H1 (cell line): ENCODE data around the gene TRHDE. TPM values are rescaled to one million over a fixed set of nuclear protein-coding genes. Genes with fewer than 3 reads are reported as not detected.

ENCODE experiments used
- CTCF ChIA-PET: fragments of 300-600 bp; sonication (Branson Sonifier 250); formaldehyde crosslinking; loops from one replicate; lab custom pipeline; 2021; ENCODE audit not compliant: partially characterized antibody; lab: Charles Lee
- POLR2A ChIA-PET: fragments of 300-600 bp; sonication (Branson Sonifier 250); formaldehyde crosslinking; loops from one replicate; lab custom pipeline; 2021; ENCODE audit warnings: inconsistent platforms; ENCODE audit not compliant: partially characterized antibody; lab: Charles Lee
- DNase-seq, 2 experiments: peaks; one replicate each; pipeline versions ENCODE4 v3.0.0 to v3.0.0-alpha.2; 2010 to 2022; ENCODE audit warnings: low spot score in 2 of 2, low read depth in 1 of 2, mixed read lengths in 1 of 2
- FAIRE-seq: peaks from 2 replicates; lab custom pipeline; 2011; peaks lifted over from hg19 to GRCh38; lab: Jason Lieb, UNC
- H2AFZ ChIP-seq: 2 replicates; pipeline ENCODE4 v1.8.1; 2012; ENCODE audit warnings: low read length, inconsistent platforms
- H2AK5ac ChIP-seq: 2 replicates; pipeline ENCODE4 v1.6.1; 2013; ENCODE audit warnings: low read depth, low read length
- H2BK120ac ChIP-seq: replicated peaks from 2 replicates; pipeline ENCODE3; 2013; ENCODE audit warnings: low read depth, low read length, inconsistent platforms
- H2BK12ac ChIP-seq: 2 replicates; pipeline ENCODE4 v1.6.1; 2013; ENCODE audit warnings: low read depth, low read length
- H2BK15ac ChIP-seq: 2 replicates; pipeline ENCODE4 v1.6.1; 2013; ENCODE audit warnings: low read length
- H2BK20ac ChIP-seq: 2 replicates; pipeline ENCODE4 v1.6.1; 2013; ENCODE audit warnings: low read length
- H2BK5ac ChIP-seq: 2 replicates; pipeline ENCODE4 v1.6.1; 2013; ENCODE audit warnings: low read depth, low read length
- H3K14ac ChIP-seq: 2 replicates; pipeline ENCODE4 v1.6.1; 2013; ENCODE audit warnings: inconsistent platforms; ENCODE audit not compliant: insufficient read length
- H3K18ac ChIP-seq: 2 replicates; pipeline ENCODE4 v1.6.1; 2013; ENCODE audit warnings: low read length; ENCODE audit errors: extremely low read depth
- H3K23ac ChIP-seq: 2 replicates; pipeline ENCODE4 v1.6.1; 2013; ENCODE audit warnings: inconsistent platforms; ENCODE audit not compliant: insufficient read length
- H3K23me2 ChIP-seq: 2 replicates; pipeline ENCODE4 v1.6.1; 2013; ENCODE audit warnings: low read depth, low read length
- H3K27ac ChIP-seq: 2 replicates; pipeline ENCODE4 v1.6.1; 2011; ENCODE audit warnings: low read depth, low read length, inconsistent platforms
- H3K27me3 ChIP-seq, 4 experiments: replicated peaks in 1 of 4; 1 replicate in 1 of 4; 2 replicates in 3 of 4; pipeline versions ENCODE4 v1.6.1 to v1.8.1; 2011 to 2013; ENCODE audit warnings: low read length in 3 of 4, mild to moderate bottlenecking in 3 of 4, inconsistent platforms in 2 of 4, mixed read lengths in 2 of 4, moderate library complexity in 1 of 4; ENCODE audit not compliant: control insufficient read depth in 3 of 4, insufficient read depth in 3 of 4; ENCODE audit errors: extremely low read depth in 1 of 4
- H3K36me3 ChIP-seq, 4 experiments: 2 replicates each; pipeline versions ENCODE4 v1.6.1 to v1.8.1; 2011 to 2013; ENCODE audit warnings: mild to moderate bottlenecking in 4 of 4, low read length in 3 of 4, moderate library complexity in 2 of 4, control low read depth in 1 of 4, inconsistent platforms in 1 of 4; ENCODE audit not compliant: insufficient read depth in 4 of 4, control insufficient read depth in 2 of 4
- H3K4ac ChIP-seq: replicated peaks from 2 replicates; pipeline ENCODE3; 2013; ENCODE audit warnings: low read length, low read depth, mixed read lengths, inconsistent platforms; ENCODE audit not compliant: insufficient read length
- H3K4me1 ChIP-seq, 4 experiments: replicated peaks in 1 of 4; 1 replicate in 1 of 4; 2 replicates in 3 of 4; pipeline versions ENCODE4 v1.6.1 to v1.8.1; 2011 to 2013; ENCODE audit warnings: low read length in 3 of 4, inconsistent platforms in 2 of 4, mixed read lengths in 1 of 4; ENCODE audit not compliant: insufficient read depth in 4 of 4, control insufficient read depth in 3 of 4
- H3K4me2 ChIP-seq, 2 experiments: 2 replicates each; pipeline versions ENCODE4 v1.6.1 to v1.8.1; 2011 to 2013; ENCODE audit warnings: low read depth in 2 of 2, low read length in 2 of 2, control low read depth in 1 of 2, inconsistent platforms in 1 of 2, mild to moderate bottlenecking in 1 of 2; ENCODE audit not compliant: insufficient read depth in 1 of 2
- H3K4me3 ChIP-seq, 4 experiments: fragments of 200-600, 300-600 bp in 1 of 4; sonication (generic), shearing (Covaris generic), sonication (Bioruptor Twin) in 1 of 4; 2 replicates each; pipeline versions ENCODE4 v1.5.1 to v1.8.1; 2011 to 2016; ENCODE audit warnings: low read length in 4 of 4, low read depth in 3 of 4, control low read depth in 2 of 4, inconsistent platforms in 2 of 4, mild to moderate bottlenecking in 2 of 4, mixed read lengths in 1 of 4, moderate library complexity in 1 of 4; ENCODE audit not compliant: insufficient read depth in 2 of 4; ENCODE audit errors: extremely low read depth in 1 of 4
- H3K56ac ChIP-seq: replicated peaks from 2 replicates; pipeline ENCODE3; 2013; ENCODE audit warnings: low read depth, mild to moderate bottlenecking, mixed read lengths, low read length, inconsistent platforms; ENCODE audit not compliant: insufficient read length
- H3K79me1 ChIP-seq: 2 replicates; pipeline ENCODE4 v1.6.1; 2013; ENCODE audit warnings: low read depth, low read length, control low read depth
- H3K79me2 ChIP-seq, 2 experiments: 2 replicates each; pipeline versions ENCODE4 v1.6.1 to v1.8.1; 2012 to 2013; ENCODE audit warnings: low read length in 2 of 2, mild to moderate bottlenecking in 2 of 2, inconsistent platforms in 1 of 2; ENCODE audit not compliant: insufficient read depth in 2 of 2, control insufficient read depth in 1 of 2
- H3K9ac ChIP-seq, 4 experiments: replicated peaks in 1 of 4; 1 replicate in 1 of 4; 2 replicates in 3 of 4; pipeline versions ENCODE4 v1.6.1 to v1.8.1; 2011 to 2013; ENCODE audit warnings: low read depth in 3 of 4, low read length in 3 of 4, control low read depth in 2 of 4, mild to moderate bottlenecking in 2 of 4, moderate library complexity in 2 of 4, inconsistent platforms in 1 of 4; ENCODE audit errors: extremely low read depth in 1 of 4
- H3K9me3 ChIP-seq, 2 experiments: 2 replicates each; pipeline versions ENCODE4 v1.6.1 to v1.8.1; 2012 to 2013; ENCODE audit warnings: mild to moderate bottlenecking in 2 of 2, moderate library complexity in 2 of 2, control low read depth in 1 of 2, inconsistent platforms in 1 of 2, low read depth in 1 of 2, low read length in 1 of 2, mixed read lengths in 1 of 2; ENCODE audit not compliant: insufficient read depth in 2 of 2
- H4K20me1 ChIP-seq, 2 experiments: replicated peaks in 1 of 2; 2 replicates each; pipeline versions ENCODE3 to v1.8.1; 2011 to 2013; ENCODE audit warnings: inconsistent platforms in 2 of 2, low read length in 2 of 2, mild to moderate bottlenecking in 1 of 2; ENCODE audit not compliant: insufficient read depth in 2 of 2, control insufficient read depth in 1 of 2
- H4K5ac ChIP-seq: 2 replicates; pipeline ENCODE4 v1.6.1; 2013; ENCODE audit warnings: low read length, low read depth, mixed read lengths, inconsistent platforms; ENCODE audit not compliant: insufficient read length
- H4K8ac ChIP-seq: 2 replicates; pipeline ENCODE4 v1.8.0; 2013; ENCODE audit warnings: mild to moderate bottlenecking, moderate library complexity, low read length, inconsistent platforms; ENCODE audit not compliant: insufficient read depth; ENCODE audit errors: extremely low read depth
- H4K91ac ChIP-seq: replicated peaks from 2 replicates; pipeline ENCODE3; 2013; ENCODE audit warnings: low read length, mixed read lengths, inconsistent platforms; ENCODE audit not compliant: insufficient read length
- ASH2L ChIP-seq: fragments of 200-600, 300-600 bp; sonication (generic); IDR thresholded peaks from one replicate; pipeline ENCODE4 v1.7.1; 2017; ENCODE audit warnings: low read length
- CBX5 ChIP-seq: fragments of 300-800, 300-1000 bp; sonication (generic); IDR thresholded peaks from 2 replicates; pipeline ENCODE4 v1.7.1; 2016; ENCODE audit warnings: antibody characterized with exemption, low read length, low read depth
- CTBP2 ChIP-seq: IDR thresholded peaks from 2 replicates; pipeline ENCODE4 v1.7.0; 2011; ENCODE audit warnings: borderline replicate concordance, mild to moderate bottlenecking, moderate library complexity, mixed read lengths, low read length; ENCODE audit not compliant: insufficient read depth, insufficient read length
- JUND ChIP-seq: IDR thresholded peaks from 2 replicates; pipeline ENCODE4 v1.6.1; 2011; ENCODE audit warnings: mild to moderate bottlenecking, improper control_type of control experiment, low read length
- MAX ChIP-seq: IDR thresholded peaks from 2 replicates; pipeline ENCODE4 v1.6.1; 2012; ENCODE audit warnings: inconsistent platforms
- NRF1 ChIP-seq: IDR thresholded peaks from 2 replicates; pipeline ENCODE4 v1.6.1; 2011; ENCODE audit warnings: mild to moderate bottlenecking, low read depth, low read length, improper control_type of control experiment
- RFX5 ChIP-seq: IDR thresholded peaks from 2 replicates; pipeline ENCODE4 v1.6.1; 2011; ENCODE audit warnings: low read depth, low read length, improper control_type of control experiment, borderline replicate concordance
- RXRA ChIP-seq: IDR thresholded peaks from 2 replicates; pipeline ENCODE4 v1.6.1; 2011; ENCODE audit warnings: low read depth, mild to moderate bottlenecking, low read length, moderate library complexity; ENCODE audit not compliant: insufficient read depth
- SIN3A ChIP-seq, 2 experiments: IDR thresholded peaks in 1 of 2; conservative IDR thresholded peaks in 1 of 2; 2 replicates each; pipeline ENCODE4 v1.6.1; 2011 to 2012; ENCODE audit warnings: low read length in 2 of 2, improper control_type of control experiment in 1 of 2, low read depth in 1 of 2, mild to moderate bottlenecking in 1 of 2
- SP2 ChIP-seq: IDR thresholded peaks from 2 replicates; pipeline ENCODE4 v1.6.1; 2012; ENCODE audit warnings: mild to moderate bottlenecking, low read length, inconsistent platforms
- TBP ChIP-seq: IDR thresholded peaks from 2 replicates; pipeline ENCODE4 v1.6.1; 2011; ENCODE audit warnings: low read depth, low read length, improper control_type of control experiment
- YY1 ChIP-seq: IDR thresholded peaks from 2 replicates; pipeline ENCODE4 v1.6.1; 2011; ENCODE audit warnings: low read depth, mild to moderate bottlenecking, low read length
- ZNF274 ChIP-seq: IDR thresholded peaks from 2 replicates; pipeline ENCODE4 v1.7.0; 2012; ENCODE audit warnings: low read length, borderline replicate concordance; ENCODE audit errors: extremely low read depth
- WGBS, 2 experiments: shearing (Covaris generic) in 1 of 2; methylation state at CpG; one replicate each; pipeline versions ENCODE4 v1.1.6 to v1.1.7; 2013 to 2015; ENCODE audit warnings: low lambda C conversion rate in 2 of 2, mixed read lengths in 2 of 2, inconsistent platforms in 1 of 2, low coverage in 1 of 2, missing lambda C conversion rate in 1 of 2; ENCODE audit not compliant: insufficient replicate concordance in 2 of 2, insufficient coverage in 1 of 2, insufficient read length in 1 of 2; ENCODE audit errors: extremely low coverage in 1 of 2, missing lambda C conversion rate in 1 of 2; 5-methylcytosine and 5-hydroxymethylcytosine counted together
- polyA plus RNA-seq, 7 experiments: library from polyadenylated mRNA; depleted of rRNA in 3 of 7; stranded (reverse) in 5 of 7; unstranded in 2 of 7; fragments of >200 nt in 5 of 7; fragments of 200-250 nt in 2 of 7; gene quantifications; 1 replicate in 5 of 7; 2 replicates in 1 of 7; 4 replicates in 1 of 7; pipeline versions ENCODE4 v1.2.1 to v1.2.3, GENCODE V29; 2011 to 2013; ENCODE audit warnings: missing spikeins in 2 of 7, mixed read lengths in 2 of 7
- total RNA-seq: library from RNA; stranded (reverse); fragmentation: NEBNext Ultra II Directional; extraction: Animal tissue kit (Norgen Biotek cat#: 25700); gene quantifications from 2 replicates; pipeline ENCODE4 v1.2.1, GENCODE V29; 2021

TRHDE gene
- total and polyA plus RNA-seq, 2 of the 8 experiments (the other 6 are each of a cell fraction or from before 2014, with no cell fraction given), result 1.3 to 5.0 TPM

GRCh38 chr12:72318341-72318740 is 46.2 kb downstream of the TRHDE start:
- no peak overlapping the region for H2BK15ac ChIP-seq
- H3K9ac ChIP-seq, result no peak overlapping the region
- POLR2A ChIA-PET, result no interaction called here
- 90% methylated on average over 4 of the region's 4 CpGs; no CpG with 5 or more reads in 1 of the 2 experiments for WGBS, 2 experiments
- no peak overlapping the region for H2BK20ac ChIP-seq
- no peak overlapping the region for H3K27ac ChIP-seq
- TF ChIP-seq JUND, result no peak
- TF ChIP-seq YY1, result no peak
- TF ChIP-seq NRF1, result no peak
- no peak for TF ChIP-seq CBX5
- no peak for TF ChIP-seq MAX
- TF ChIP-seq SP2, result no peak
- TF ChIP-seq TBP, result no peak
- no peak for TF ChIP-seq CTBP2
- TF ChIP-seq SIN3A (conservative IDR thresholded peaks at IDR 0.05 in 1 of 2, IDR thresholded peaks at IDR 0.05 in 1 of 2; ENCODE audit: low read depth in 1 of 2, low read length in 2 of 2), result no peak
- no peak for TF ChIP-seq RFX5
- no peak for TF ChIP-seq ASH2L
- no peak for TF ChIP-seq ZNF274
- TF ChIP-seq RXRA, result no peak
- H3K18ac ChIP-seq, result no peak overlapping the region
- no peak overlapping the region for H4K8ac ChIP-seq
- H3K23ac ChIP-seq, result no peak overlapping the region
- no peaks in the 10 kb centered on the region for H3K79me2 ChIP-seq
- H2BK120ac ChIP-seq, result no peak overlapping the region
- CTCF ChIA-PET, result interaction anchor here (0.8 kb wide), 1 partner anchor 12 kb away, joined by 3 read pairs; no protein-coding TSS in a partner anchor
- no peak overlapping the region for H3K14ac ChIP-seq
- H3K4me1 ChIP-seq, result no peaks in the 10 kb centered on the region
- no peaks in the 10 kb centered on the region for H3K27me3 ChIP-seq
- H4K91ac ChIP-seq, result no peak overlapping the region
- no peak overlapping the region for H2AFZ ChIP-seq
- H3K56ac ChIP-seq, result no peak overlapping the region
- no peaks in the 10 kb centered on the region for H3K23me2 ChIP-seq
- no peak overlapping the region for H3K4me2 ChIP-seq
- no peak overlapping the region for H3K4me3 ChIP-seq
- no peak overlapping the region for H2AK5ac ChIP-seq
- H2BK12ac ChIP-seq, result no peak overlapping the region
- no peaks in the 10 kb centered on the region for H4K20me1 ChIP-seq
- FAIRE-seq (no peak), DNase-seq (no peak)
- H3K9me3 ChIP-seq, result no peaks in the 10 kb centered on the region
- H4K5ac ChIP-seq, result no peak overlapping the region
- no peaks in the 10 kb centered on the region for H3K79me1 ChIP-seq
- H3K36me3 ChIP-seq, result no peaks in the 10 kb centered on the region
- H2BK5ac ChIP-seq, result no peak overlapping the region
- H3K4ac ChIP-seq, result no peak overlapping the region
